Mesothelial cell of epicardium (in vitro differentiated cells): ENCODE results near the gene HNRNPH1. TPM values are rescaled to one million over a fixed set of nuclear protein-coding genes. Genes with fewer than 3 reads are reported as not detected.

ENCODE experiments used
- DNase-seq, 2 experiments: peaks; one replicate each; pipeline ENCODE4 v3.0.0; 2021; ENCODE audit warnings: low spot score in 2 of 2; ENCODE audit not compliant: unreplicated experiment in 2 of 2
- H3K27ac Mint-ChIP-seq: 2 replicates; pipeline ENCODE4 v1.8.0; 2021; ENCODE audit warnings: mixed read lengths
- H3K27me3 Mint-ChIP-seq: 2 replicates; pipeline ENCODE4 v1.8.0; 2021; ENCODE audit warnings: low read depth, mixed read lengths
- H3K36me3 Mint-ChIP-seq: 2 replicates; pipeline ENCODE4 v1.8.0; 2021; ENCODE audit warnings: mixed read lengths
- H3K4me1 Mint-ChIP-seq: 2 replicates; pipeline ENCODE4 v1.8.0; 2021; ENCODE audit warnings: mixed read lengths
- H3K4me3 Mint-ChIP-seq: 2 replicates; pipeline ENCODE4 v1.8.0; 2021; ENCODE audit warnings: mild to moderate bottlenecking, moderate library complexity, mixed read lengths
- H3K9me3 Mint-ChIP-seq: 2 replicates; pipeline ENCODE4 v1.8.0; 2021; ENCODE audit warnings: mixed read lengths
- total RNA-seq: library from RNA; stranded (reverse); gene quantifications from 3 replicates; pipeline ENCODE4 v1.2.1, GENCODE V29; 2021
- TF ChIP-seq, protein P1 (sequence below): fragments of 200-600 bp; sonication (generic); IDR thresholded peaks from one replicate; pipeline ENCODE4 v1.5.0; 2021; ENCODE audit warnings: antibody characterized with exemption; ENCODE audit not compliant: unreplicated experiment

HNRNPH1 gene
- total RNA-seq, 1 donor from 2014 or later: 1,105 TPM

DNA sequence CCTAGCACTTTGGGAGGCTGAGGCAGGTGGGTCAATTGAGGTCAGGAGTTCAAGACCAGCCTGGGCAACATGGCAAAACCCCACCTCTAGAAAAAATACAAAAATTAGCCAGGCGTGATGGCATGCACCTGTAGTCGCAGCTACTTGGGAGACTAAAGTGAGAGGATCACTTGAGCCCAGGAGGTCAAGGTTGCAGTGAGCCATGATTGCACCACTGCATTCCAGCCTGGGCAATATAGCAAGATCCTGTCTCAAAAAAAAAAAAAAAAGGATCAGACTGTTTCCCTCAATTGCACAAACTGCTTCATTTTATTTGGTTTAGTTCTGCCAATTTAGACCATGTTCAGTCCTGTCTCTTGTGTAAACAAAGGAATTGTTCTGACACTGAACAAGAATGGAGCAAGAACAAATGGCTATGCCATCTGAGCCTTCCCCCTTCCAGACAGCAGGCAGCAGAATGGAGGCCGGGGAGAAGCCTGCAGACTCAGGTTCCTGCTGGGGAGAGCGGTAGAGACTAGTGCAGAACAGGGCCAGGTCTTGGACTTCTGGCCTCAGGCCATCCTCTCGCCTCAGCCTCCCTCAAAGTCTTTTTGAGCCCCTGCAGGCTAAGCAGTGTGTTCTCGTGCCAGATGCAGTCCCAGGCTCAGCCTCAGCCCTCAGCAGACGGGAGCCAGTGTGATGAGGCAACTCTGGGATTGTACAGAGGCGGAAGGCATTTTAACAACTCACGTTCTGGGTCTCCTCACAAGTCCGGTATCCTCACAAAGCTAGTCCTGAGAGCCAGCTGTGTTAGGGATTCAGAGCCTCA lies 18.2 kb downstream of the HNRNPH1 start:
- Mint-ChIP-seq H3K4me3 (no peak overlapping the region), H3K9me3 (no peaks in the 10 kb centered on the region), H3K4me1 (no peaks in the 10 kb centered on the region), H3K27me3 (no peaks in the 10 kb centered on the region), H3K27ac (peak overlapping the region; percentile 17), H3K36me3 (peaks cover 21% of the 10 kb centered on the region)
- TF ChIP-seq, protein P1, sequence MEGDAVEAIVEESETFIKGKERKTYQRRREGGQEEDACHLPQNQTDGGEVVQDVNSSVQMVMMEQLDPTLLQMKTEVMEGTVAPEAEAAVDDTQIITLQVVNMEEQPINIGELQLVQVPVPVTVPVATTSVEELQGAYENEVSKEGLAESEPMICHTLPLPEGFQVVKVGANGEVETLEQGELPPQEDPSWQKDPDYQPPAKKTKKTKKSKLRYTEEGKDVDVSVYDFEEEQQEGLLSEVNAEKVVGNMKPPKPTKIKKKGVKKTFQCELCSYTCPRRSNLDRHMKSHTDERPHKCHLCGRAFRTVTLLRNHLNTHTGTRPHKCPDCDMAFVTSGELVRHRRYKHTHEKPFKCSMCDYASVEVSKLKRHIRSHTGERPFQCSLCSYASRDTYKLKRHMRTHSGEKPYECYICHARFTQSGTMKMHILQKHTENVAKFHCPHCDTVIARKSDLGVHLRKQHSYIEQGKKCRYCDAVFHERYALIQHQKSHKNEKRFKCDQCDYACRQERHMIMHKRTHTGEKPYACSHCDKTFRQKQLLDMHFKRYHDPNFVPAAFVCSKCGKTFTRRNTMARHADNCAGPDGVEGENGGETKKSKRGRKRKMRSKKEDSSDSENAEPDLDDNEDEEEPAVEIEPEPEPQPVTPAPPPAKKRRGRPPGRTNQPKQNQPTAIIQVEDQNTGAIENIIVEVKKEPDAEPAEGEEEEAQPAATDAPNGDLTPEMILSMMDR: no peak
- no peak for DNase-seq

DNA sequence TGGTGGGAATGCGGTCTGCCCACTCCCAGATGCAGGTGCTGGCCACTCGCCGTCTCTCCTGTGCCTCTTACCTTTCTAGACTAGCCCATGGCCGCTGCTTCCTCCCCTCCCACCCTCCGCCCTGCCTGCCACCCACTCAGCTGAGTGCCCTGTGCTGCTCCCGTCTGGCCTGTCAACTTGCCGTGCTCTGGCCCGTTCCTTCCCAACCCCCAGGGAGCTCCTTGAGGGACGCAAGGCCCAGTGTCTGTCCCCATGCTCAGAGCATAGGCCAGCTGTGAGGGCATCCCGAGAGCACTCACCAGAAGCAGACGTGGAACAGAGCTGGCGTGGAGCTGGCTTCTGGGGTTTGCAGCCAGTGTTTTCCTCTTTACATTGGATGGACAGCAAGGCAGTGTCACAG lies 20.2 kb downstream of the HNRNPH1 start:
- H3K27me3 Mint-ChIP-seq: no peaks in the 10 kb centered on the region
- peaks cover 23% of the 10 kb centered on the region for H3K36me3 Mint-ChIP-seq
- H3K9me3 Mint-ChIP-seq: no peaks in the 10 kb centered on the region
- H3K4me1 Mint-ChIP-seq: no peaks in the 10 kb centered on the region
- H3K27ac Mint-ChIP-seq: no peak overlapping the region
- no peak overlapping the region for H3K4me3 Mint-ChIP-seq
- no peak for DNase-seq
- TF ChIP-seq, protein P1: no peak

DNA sequence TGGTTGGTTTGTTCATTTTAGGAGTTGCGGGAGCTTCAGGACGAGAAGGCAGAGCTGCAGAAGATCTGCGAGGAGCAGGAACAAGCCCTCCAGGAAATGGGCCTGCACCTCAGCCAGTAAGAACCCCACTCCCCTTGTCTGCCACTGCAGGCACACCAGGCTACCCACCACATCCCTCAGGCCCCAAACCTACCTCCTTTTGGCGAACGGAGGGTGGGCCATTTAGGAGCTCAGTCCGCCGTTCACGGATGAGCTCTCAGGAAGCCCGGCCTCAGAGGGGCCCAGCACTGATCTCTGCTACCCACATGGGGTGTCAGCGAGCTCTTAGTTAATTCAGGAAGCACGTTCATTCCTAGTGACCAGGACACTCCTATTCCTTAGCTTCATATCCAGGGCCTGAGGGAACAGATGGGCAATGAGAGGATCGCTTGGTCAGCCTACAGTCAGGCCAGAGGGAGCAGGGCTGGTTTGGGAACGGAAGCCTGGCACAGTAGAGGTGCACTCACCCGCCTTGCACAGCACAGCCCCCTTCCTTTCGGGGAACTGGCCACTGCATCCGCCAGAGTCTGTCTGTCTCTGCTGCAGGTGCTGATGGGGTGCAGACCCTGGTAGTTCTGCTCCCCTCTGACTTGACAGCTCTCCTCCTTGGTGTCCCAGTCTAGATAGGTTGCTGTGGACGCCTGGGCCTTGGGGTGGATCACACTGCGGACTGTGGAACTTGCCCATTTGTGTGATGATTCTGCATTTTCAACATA lies 21.4 kb downstream of the HNRNPH1 start:
- H3K9me3 Mint-ChIP-seq: no peaks in the 10 kb centered on the region
- TF ChIP-seq, protein P1: no peak
- DNase-seq: no peak
- no peaks in the 10 kb centered on the region for H3K27me3 Mint-ChIP-seq
- H3K4me3 Mint-ChIP-seq: no peak overlapping the region
- H3K27ac Mint-ChIP-seq: no peak overlapping the region
- no peaks in the 10 kb centered on the region for H3K4me1 Mint-ChIP-seq
- H3K36me3 Mint-ChIP-seq: peaks cover 25% of the 10 kb centered on the region

DNA sequence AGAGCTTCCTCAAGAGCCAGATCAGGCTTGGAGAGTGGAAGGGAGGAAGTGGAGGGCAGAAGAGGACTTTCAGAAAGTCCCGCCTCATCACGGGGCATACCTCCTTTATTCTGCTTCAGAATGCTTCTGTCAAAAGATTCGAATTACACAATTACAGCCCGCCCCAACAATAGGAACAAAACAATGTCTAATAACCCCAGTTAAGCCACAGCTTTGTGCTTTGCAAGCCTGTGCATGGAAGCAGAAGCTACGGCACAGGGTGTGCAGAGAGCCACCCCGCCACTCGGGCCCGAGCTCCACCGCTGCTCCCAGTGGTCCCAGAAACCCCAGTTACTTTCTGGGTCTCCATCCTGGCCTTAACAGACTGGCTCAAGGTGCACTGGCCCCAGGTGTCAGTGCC lies 23.5 kb downstream of the HNRNPH1 start:
- H3K9me3 Mint-ChIP-seq: no peaks in the 10 kb centered on the region
- TF ChIP-seq, protein P1: no peak
- H3K36me3 Mint-ChIP-seq: peaks cover 33% of the 10 kb centered on the region
- H3K27ac Mint-ChIP-seq: no peak overlapping the region
- no peak for DNase-seq
- H3K4me1 Mint-ChIP-seq: no peaks in the 10 kb centered on the region
- no peak overlapping the region for H3K4me3 Mint-ChIP-seq
- H3K27me3 Mint-ChIP-seq: no peaks in the 10 kb centered on the region

DNA sequence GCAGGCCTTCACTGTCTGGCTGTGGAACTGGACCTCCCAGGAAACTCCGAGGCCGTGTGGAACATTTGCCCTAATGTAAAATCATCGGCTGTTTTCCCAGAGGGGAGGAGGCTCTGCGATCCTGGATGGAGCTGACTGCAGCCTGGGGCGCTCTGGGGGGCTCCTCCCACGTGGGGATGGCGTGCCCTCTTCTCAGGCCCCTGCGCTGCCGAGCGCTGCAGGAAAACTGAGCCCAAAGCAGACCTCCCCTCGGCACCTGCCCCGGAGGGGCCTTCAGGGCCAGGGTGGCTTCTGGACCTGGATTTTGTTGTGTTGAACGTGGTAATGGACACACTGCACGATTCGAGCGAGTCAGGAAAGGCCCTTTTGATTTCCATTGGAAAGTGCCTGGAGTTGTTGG lies 23.9 kb downstream of the HNRNPH1 start:
- Mint-ChIP-seq H3K9me3 (no peaks in the 10 kb centered on the region), H3K36me3 (peaks cover 36% of the 10 kb centered on the region), H3K27me3 (no peaks in the 10 kb centered on the region), H3K4me3 (no peak overlapping the region), H3K4me1 (no peaks in the 10 kb centered on the region), H3K27ac (no peak overlapping the region)
- DNase-seq: no peak
- TF ChIP-seq, protein P1: no peak
